Nephron progenitor cell (in vitro differentiated cells): ENCODE data around the gene ZNRF3.
A peak's percentile ranks its signal among the peaks of the same experiment; 100 is the strongest.

ENCODE experiments used
- DNase-seq: peaks from one replicate; pipeline ENCODE4 v3.0.0; 2021
- H3K27ac Mint-ChIP-seq: 2 replicates; pipeline ENCODE4 v1.8.0; 2021; ENCODE audit warnings: mild to moderate bottlenecking, moderate library complexity, mixed read lengths
- H3K27me3 Mint-ChIP-seq: 2 replicates; pipeline ENCODE4 v1.8.0; 2021; ENCODE audit warnings: mild to moderate bottlenecking, low read depth, mixed read lengths; ENCODE audit not compliant: poor library complexity
- H3K36me3 Mint-ChIP-seq: 2 replicates; pipeline ENCODE4 v1.8.0; 2021; ENCODE audit warnings: low read depth, mixed read lengths
- H3K4me1 Mint-ChIP-seq: 2 replicates; pipeline ENCODE4 v1.8.0; 2021; ENCODE audit warnings: mixed read lengths
- H3K4me3 Mint-ChIP-seq: 2 replicates; pipeline ENCODE4 v1.8.0; 2021; ENCODE audit warnings: mild to moderate bottlenecking, moderate library complexity, mixed read lengths
- H3K9me3 Mint-ChIP-seq: 2 replicates; pipeline ENCODE4 v1.8.0; 2021; ENCODE audit warnings: mild to moderate bottlenecking, moderate library complexity, mixed read lengths
- TF ChIP-seq, protein P1 (sequence below): fragments of 200-600 bp; sonication (generic); IDR thresholded peaks from 2 replicates; pipeline ENCODE4 v1.5.0; 2021; ENCODE audit warnings: antibody characterized with exemption

The ZNRF3 gene

DNA sequence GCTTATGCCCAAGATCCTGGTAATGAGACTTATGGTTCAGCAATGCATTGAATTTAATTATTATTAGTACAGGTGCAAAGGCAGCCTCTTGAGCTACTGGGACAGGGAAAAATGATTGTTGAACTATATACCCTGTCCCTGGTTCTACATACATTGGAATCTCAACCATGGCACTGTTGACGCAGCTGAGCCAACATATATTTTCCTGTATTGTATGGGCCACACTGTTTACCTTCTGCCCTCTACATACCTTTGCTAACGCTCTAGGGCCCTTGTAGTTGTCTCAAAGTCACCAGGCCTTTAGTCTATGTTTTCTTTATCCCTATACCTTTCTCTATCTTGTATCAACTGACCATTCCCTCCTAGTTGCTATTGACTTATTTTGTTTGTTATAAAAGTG, 212.1 kb downstream of the ZNRF3 start:
- no peaks in the 10 kb centered on the region for H3K9me3 Mint-ChIP-seq
- DNase-seq: no peak
- peaks cover 29% of the 10 kb centered on the region for H3K36me3 Mint-ChIP-seq
- no peak overlapping the region for H3K4me3 Mint-ChIP-seq
- TF ChIP-seq, protein P1, sequence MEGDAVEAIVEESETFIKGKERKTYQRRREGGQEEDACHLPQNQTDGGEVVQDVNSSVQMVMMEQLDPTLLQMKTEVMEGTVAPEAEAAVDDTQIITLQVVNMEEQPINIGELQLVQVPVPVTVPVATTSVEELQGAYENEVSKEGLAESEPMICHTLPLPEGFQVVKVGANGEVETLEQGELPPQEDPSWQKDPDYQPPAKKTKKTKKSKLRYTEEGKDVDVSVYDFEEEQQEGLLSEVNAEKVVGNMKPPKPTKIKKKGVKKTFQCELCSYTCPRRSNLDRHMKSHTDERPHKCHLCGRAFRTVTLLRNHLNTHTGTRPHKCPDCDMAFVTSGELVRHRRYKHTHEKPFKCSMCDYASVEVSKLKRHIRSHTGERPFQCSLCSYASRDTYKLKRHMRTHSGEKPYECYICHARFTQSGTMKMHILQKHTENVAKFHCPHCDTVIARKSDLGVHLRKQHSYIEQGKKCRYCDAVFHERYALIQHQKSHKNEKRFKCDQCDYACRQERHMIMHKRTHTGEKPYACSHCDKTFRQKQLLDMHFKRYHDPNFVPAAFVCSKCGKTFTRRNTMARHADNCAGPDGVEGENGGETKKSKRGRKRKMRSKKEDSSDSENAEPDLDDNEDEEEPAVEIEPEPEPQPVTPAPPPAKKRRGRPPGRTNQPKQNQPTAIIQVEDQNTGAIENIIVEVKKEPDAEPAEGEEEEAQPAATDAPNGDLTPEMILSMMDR: no peak
- peaks cover 66% of the 10 kb centered on the region for H3K4me1 Mint-ChIP-seq
- H3K27ac Mint-ChIP-seq: no peak overlapping the region
- peaks cover 2% of the 10 kb centered on the region for H3K27me3 Mint-ChIP-seq

DNA sequence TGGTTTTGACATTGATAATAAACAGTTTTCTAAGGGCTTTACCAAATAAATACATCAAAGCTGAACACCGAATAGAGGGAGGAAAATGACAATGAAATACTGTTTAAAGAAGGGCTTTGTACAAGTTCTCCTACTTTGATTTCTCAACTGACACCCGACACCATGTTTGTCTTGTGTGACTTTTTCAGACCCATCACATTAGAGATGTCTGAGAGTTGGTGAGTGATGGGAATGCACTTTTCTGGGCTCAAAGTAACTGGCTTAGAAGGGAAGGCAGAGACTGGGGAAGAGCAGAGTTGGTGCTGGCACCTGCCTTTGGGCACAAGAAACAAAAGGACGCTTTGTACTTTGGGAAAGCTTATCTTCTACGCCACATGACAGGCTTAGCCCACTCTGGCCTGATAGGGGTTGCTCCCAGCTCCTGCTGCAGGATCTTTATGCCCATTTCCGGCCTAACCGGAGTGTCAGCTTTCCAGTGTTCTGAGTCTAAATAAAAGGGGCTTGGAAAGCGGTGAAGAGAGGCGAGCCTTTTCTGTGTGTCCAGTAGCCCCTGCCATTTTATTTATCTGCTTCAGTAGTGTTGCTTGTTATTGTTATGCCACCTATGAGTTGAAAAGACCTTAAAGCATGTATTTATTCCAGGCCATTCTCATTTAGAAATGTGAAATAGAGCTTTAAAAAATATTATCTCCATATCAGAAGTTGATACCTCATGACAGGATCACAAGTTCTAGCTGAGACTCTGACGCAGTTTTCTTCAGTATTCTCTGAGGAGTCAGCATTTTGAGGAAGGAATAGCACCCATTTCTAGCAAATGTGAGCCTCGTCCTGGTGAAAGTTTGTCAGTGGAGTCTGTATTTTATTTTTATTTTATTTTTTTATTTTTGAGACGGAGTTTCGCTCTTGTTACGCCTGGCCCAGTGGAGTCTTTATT, 213.6 kb downstream of the ZNRF3 start:
- H3K36me3 Mint-ChIP-seq: peaks cover 29% of the 10 kb centered on the region
- H3K4me3 Mint-ChIP-seq: peak overlapping the region; percentile 53
- TF ChIP-seq, protein P1: no peak
- peak; percentile 28 for DNase-seq
- H3K27me3 Mint-ChIP-seq: peaks cover 2% of the 10 kb centered on the region
- H3K27ac Mint-ChIP-seq: peak overlapping the region; percentile 79
- H3K9me3 Mint-ChIP-seq: no peaks in the 10 kb centered on the region
- peaks cover 62% of the 10 kb centered on the region for H3K4me1 Mint-ChIP-seq

DNA sequence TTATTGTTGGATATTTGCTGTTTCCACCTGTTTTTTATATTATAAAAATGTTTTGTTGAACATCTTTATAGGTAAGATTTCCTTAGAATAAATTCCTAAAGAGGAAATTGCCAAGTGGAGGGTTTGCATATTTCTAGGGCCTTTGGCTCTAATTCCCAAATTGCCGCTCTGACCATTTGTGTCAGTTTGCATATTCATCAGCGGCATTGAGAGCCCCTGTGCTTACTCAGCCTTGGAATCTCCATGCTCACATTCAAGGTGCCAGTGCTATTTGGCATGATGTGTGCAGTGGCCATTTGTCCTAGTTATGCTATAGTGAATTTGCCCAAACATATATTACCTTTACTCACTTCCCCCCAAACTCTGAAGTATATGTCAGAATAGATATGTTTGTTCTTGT, 214.9 kb downstream of the ZNRF3 start:
- H3K4me1 Mint-ChIP-seq: peaks cover 68% of the 10 kb centered on the region
- DNase-seq: no peak
- H3K4me3 Mint-ChIP-seq: no peak overlapping the region
- TF ChIP-seq, protein P1: no peak
- H3K27ac Mint-ChIP-seq: no peak overlapping the region
- H3K27me3 Mint-ChIP-seq: peaks cover 2% of the 10 kb centered on the region
- H3K9me3 Mint-ChIP-seq: no peaks in the 10 kb centered on the region
- H3K36me3 Mint-ChIP-seq: peaks cover 29% of the 10 kb centered on the region

DNA sequence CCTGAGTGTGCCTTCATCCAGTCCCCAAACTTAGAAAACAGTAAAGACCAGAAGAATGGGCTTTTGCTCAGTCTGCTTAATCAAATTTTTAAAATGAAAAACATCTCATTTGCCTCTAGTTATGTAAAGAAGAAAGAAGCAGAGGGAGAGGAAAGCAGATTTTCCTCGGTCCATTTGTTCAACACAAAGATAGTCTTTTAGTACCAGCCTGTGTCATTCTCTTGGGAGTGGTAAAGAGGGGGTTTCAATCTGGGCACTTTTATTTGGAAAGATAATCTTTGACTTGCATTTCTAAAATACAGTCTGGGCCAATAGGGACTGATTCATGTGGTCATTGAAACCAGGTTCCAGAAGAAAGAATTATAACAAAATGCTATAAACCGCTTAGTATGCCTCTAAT, 218.9 kb downstream of the ZNRF3 start:
- Mint-ChIP-seq H3K36me3 (peaks cover 7% of the 10 kb centered on the region), H3K4me1 (peaks cover 54% of the 10 kb centered on the region), H3K27me3 (no peaks in the 10 kb centered on the region), H3K27ac (no peak overlapping the region), H3K4me3 (no peak overlapping the region), H3K9me3 (no peaks in the 10 kb centered on the region)
- TF ChIP-seq, protein P1: no peak
- DNase-seq: no peak

DNA sequence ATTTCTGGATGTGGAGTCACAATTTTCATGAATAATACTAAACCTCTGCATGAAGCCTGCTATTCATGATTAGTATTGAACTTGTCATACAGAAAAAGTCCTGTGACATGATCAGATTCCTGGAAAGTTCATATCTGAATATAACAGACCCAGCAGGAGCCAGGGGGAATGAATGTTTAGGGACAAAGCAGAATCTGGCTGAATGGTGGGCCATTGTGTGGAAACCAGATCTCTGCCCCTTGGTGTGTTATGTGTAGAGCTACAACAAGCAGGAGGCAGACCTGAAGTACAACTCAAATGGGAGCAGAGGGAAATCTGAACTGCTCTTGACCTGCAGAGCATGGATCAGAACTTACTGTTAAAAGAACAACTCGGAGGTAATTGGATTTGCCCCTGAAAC, 219.7 kb downstream of the ZNRF3 start:
- H3K36me3 Mint-ChIP-seq: peaks cover 7% of the 10 kb centered on the region
- no peaks in the 10 kb centered on the region for H3K27me3 Mint-ChIP-seq
- TF ChIP-seq, protein P1: no peak
- H3K9me3 Mint-ChIP-seq: no peaks in the 10 kb centered on the region
- peaks cover 48% of the 10 kb centered on the region for H3K4me1 Mint-ChIP-seq
- DNase-seq: no peak
- H3K4me3 Mint-ChIP-seq: no peak overlapping the region
- H3K27ac Mint-ChIP-seq: no peak overlapping the region

DNA sequence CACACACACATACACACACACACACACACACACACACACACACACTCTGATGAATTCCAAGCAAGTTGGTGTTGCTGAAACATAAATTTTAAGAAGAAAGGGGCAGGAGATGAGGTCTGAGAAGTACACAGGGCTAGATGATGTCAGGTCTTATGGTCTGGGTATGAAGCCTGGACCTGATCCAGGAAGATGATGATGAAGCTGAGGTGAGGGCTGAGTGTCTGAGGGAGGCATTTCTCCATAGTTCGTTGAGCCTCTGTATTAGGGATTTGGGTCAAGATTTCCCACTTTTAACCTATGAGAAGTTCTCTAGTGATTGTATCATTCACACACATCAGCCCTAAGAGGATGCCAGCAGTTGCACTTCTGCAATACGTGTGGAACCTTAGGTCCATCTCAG, 222.1 kb downstream of the ZNRF3 start:
- Mint-ChIP-seq H3K36me3 (peaks cover 4% of the 10 kb centered on the region), H3K9me3 (no peaks in the 10 kb centered on the region), H3K27ac (no peak overlapping the region), H3K4me1 (peaks cover 60% of the 10 kb centered on the region), H3K4me3 (no peak overlapping the region), H3K27me3 (no peaks in the 10 kb centered on the region)
- no peak for DNase-seq
- TF ChIP-seq, protein P1: no peak
